CD8-positive, alpha-beta memory T cell (primary cell): ENCODE results near the gene GFRA1. TPM values are rescaled to one million over a fixed set of nuclear protein-coding genes. Genes with fewer than 3 reads are reported as not detected.

Source experiments
- CTCF ChIA-PET: fragments of 350-600 bp; sonication (Branson Sonifier 250); formaldehyde crosslinking; loops from one replicate; lab custom pipeline; 2021; ENCODE audit warnings: antibody characterized with exemption; lab: Charles Lee
- POLR2A ChIA-PET: fragments of 350-600 bp; sonication (Branson Sonifier 250); formaldehyde crosslinking; loops from one replicate; lab custom pipeline; 2021; ENCODE audit warnings: antibody characterized with exemption; lab: Charles Lee
- DNase-seq, 5 donors: peaks; one replicate each; pipeline versions ENCODE4 v3.0.0 to v3.0.0-alpha.2; 2020 to 2022; ENCODE audit warnings: mixed read lengths in 1 of 5
- H3K27ac ChIP-seq: one replicate; pipeline ENCODE4 v1.7.0; 2013; ENCODE audit warnings: low read depth, mild to moderate bottlenecking, low read length, moderate library complexity
- H3K27me3 ChIP-seq: 2 replicates; pipeline ENCODE4 v1.7.0; 2013; ENCODE audit warnings: low read length, mild to moderate bottlenecking; ENCODE audit not compliant: insufficient read depth, poor library complexity, severe bottlenecking
- H3K36me3 ChIP-seq: 2 replicates; pipeline ENCODE4 v1.7.0; 2013; ENCODE audit warnings: mild to moderate bottlenecking, low read length, moderate library complexity; ENCODE audit not compliant: insufficient read depth
- H3K4me1 ChIP-seq: 2 replicates; pipeline ENCODE4 v1.7.0; 2013; ENCODE audit warnings: mild to moderate bottlenecking, low read length, moderate library complexity; ENCODE audit not compliant: insufficient read depth
- H3K4me3 ChIP-seq: 2 replicates; pipeline ENCODE4 v1.7.0; 2013; ENCODE audit warnings: mild to moderate bottlenecking, low read length
- H3K9me3 ChIP-seq: 2 replicates; pipeline ENCODE4 v1.7.0; 2013; ENCODE audit warnings: mild to moderate bottlenecking, low read length
- H3K27ac Mint-ChIP-seq, 8 donors: one replicate each; pipeline ENCODE4 v1.8.0; 2020 to 2021; ENCODE audit warnings: mixed read lengths in 8 of 8, mild to moderate bottlenecking in 6 of 8, inconsistent platforms in 3 of 8, moderate library complexity in 3 of 8
- H3K27me3 Mint-ChIP-seq, 2 donors: one replicate each; pipeline ENCODE4 v1.8.0; 2020 to 2021; ENCODE audit warnings: mixed read lengths in 2 of 2, mild to moderate bottlenecking in 1 of 2, moderate library complexity in 1 of 2
- H3K36me3 Mint-ChIP-seq, 3 donors: one replicate each; pipeline ENCODE4 v1.8.0; 2020 to 2021; ENCODE audit warnings: mixed read lengths in 3 of 3, inconsistent platforms in 1 of 3, mild to moderate bottlenecking in 1 of 3
- H3K4me1 Mint-ChIP-seq, 3 donors: one replicate each; pipeline ENCODE4 v1.8.0; 2020 to 2021; ENCODE audit warnings: mixed read lengths in 3 of 3, inconsistent platforms in 1 of 3, mild to moderate bottlenecking in 1 of 3
- H3K4me3 Mint-ChIP-seq, 7 donors: one replicate each; pipeline ENCODE4 v1.8.0; 2020 to 2021; ENCODE audit warnings: mixed read lengths in 7 of 7, mild to moderate bottlenecking in 6 of 7, moderate library complexity in 4 of 7, inconsistent platforms in 2 of 7
- H3K9me3 Mint-ChIP-seq, 5 donors: one replicate each; pipeline ENCODE4 v1.8.0; 2020 to 2022; ENCODE audit warnings: mixed read lengths in 5 of 5, mild to moderate bottlenecking in 3 of 5, moderate library complexity in 2 of 5, inconsistent platforms in 1 of 5
- polyA plus RNA-seq: library from polyadenylated mRNA; unstranded; fragments of 300-500 nt; fragmentation: Illumina TruSeq; gene quantifications from one replicate; pipeline ENCODE4 v1.2.3, GENCODE V29; 2021
- total RNA-seq, 2 experiments: library from RNA; stranded (reverse); gene quantifications; one replicate each; pipeline ENCODE4 v1.2.3, GENCODE V29; 2021

Gene GFRA1
- total and polyA plus RNA-seq, 3 experiments from 2014 or later: not detected

GRCh38 chr10:116101616-116102315 lies 171.2 kb downstream of the GFRA1 start:
- Histone ChIP-seq H3K4me1 (no peaks in the 10 kb centered on the region), H3K9me3 (no peaks in the 10 kb centered on the region), H3K4me3 (no peak overlapping the region), H3K27ac (no peak overlapping the region), H3K36me3 (no peaks in the 10 kb centered on the region), H3K27me3 (no peaks in the 10 kb centered on the region)
- H3K36me3 Mint-ChIP-seq: no peaks in the 10 kb centered on the region
- no peaks in the 10 kb centered on the region for H3K4me1 Mint-ChIP-seq
- H3K27ac Mint-ChIP-seq: no peak overlapping the region
- ChIA-PET POLR2A (no interaction called here), CTCF (no interaction called here)
- H3K9me3 Mint-ChIP-seq: peaks cover 0 to 12% (median 0%) of the 10 kb centered on the region in 5 donors
- H3K27me3 Mint-ChIP-seq: peaks cover 0 to 2% of the 10 kb centered on the region in 2 donors
- H3K4me3 Mint-ChIP-seq: no peak overlapping the region
- no peak for DNase-seq

DNA sequence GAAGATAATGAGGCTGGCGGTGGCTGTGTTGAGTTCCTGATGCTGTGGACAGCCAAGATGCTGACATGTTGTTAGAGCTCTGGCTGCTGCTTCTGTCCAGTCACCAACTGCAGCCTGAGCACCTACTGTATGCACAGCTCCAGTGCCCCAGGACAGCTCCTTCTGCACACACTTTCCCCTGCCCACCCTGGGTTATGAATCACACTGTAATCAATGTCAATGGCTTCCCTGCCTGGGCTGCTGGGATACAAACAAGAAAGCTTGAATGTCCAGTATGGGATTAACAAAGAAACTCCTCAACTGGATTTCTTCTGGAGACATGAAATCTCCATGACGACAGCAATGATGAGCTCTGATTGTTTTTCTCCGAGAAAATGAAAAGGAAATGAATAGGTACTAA lies 172.0 kb downstream of the GFRA1 start:
- Histone ChIP-seq H3K4me3 (no peak overlapping the region), H3K4me1 (no peaks in the 10 kb centered on the region), H3K27me3 (no peaks in the 10 kb centered on the region), H3K27ac (no peak overlapping the region), H3K36me3 (no peaks in the 10 kb centered on the region), H3K9me3 (no peaks in the 10 kb centered on the region)
- CTCF ChIA-PET: no interaction called here
- POLR2A ChIA-PET: no interaction called here
- Mint-ChIP-seq H3K27me3 (peaks cover 0 to 2% of the 10 kb centered on the region in 2 donors), H3K4me1 (no peaks in the 10 kb centered on the region), H3K36me3 (no peaks in the 10 kb centered on the region), H3K9me3 (peaks cover 0 to 15% (median 0%) of the 10 kb centered on the region in 5 donors), H3K27ac (no peak overlapping the region), H3K4me3 (no peak overlapping the region)
- DNase-seq: no peak

GRCh38 chr10:116099023-116099420 lies 174.0 kb downstream of the GFRA1 start:
- no peaks in the 10 kb centered on the region for H3K36me3 Mint-ChIP-seq
- ChIA-PET POLR2A (no interaction called here), CTCF (no interaction called here)
- DNase-seq: no peak
- H3K4me3 Mint-ChIP-seq: no peak overlapping the region
- no peaks in the 10 kb centered on the region for H3K4me1 ChIP-seq
- no peaks in the 10 kb centered on the region for H3K9me3 ChIP-seq
- no peak overlapping the region for H3K27ac Mint-ChIP-seq
- no peaks in the 10 kb centered on the region for H3K4me1 Mint-ChIP-seq
- no peaks in the 10 kb centered on the region for H3K36me3 ChIP-seq
- H3K27me3 Mint-ChIP-seq: peaks cover 0 to 2% of the 10 kb centered on the region in 2 donors
- H3K27me3 ChIP-seq: no peaks in the 10 kb centered on the region
- no peak overlapping the region for H3K27ac ChIP-seq
- H3K4me3 ChIP-seq: no peak overlapping the region
- peaks cover 0 to 15% (median 0%) of the 10 kb centered on the region in 5 donors for H3K9me3 Mint-ChIP-seq

DNA sequence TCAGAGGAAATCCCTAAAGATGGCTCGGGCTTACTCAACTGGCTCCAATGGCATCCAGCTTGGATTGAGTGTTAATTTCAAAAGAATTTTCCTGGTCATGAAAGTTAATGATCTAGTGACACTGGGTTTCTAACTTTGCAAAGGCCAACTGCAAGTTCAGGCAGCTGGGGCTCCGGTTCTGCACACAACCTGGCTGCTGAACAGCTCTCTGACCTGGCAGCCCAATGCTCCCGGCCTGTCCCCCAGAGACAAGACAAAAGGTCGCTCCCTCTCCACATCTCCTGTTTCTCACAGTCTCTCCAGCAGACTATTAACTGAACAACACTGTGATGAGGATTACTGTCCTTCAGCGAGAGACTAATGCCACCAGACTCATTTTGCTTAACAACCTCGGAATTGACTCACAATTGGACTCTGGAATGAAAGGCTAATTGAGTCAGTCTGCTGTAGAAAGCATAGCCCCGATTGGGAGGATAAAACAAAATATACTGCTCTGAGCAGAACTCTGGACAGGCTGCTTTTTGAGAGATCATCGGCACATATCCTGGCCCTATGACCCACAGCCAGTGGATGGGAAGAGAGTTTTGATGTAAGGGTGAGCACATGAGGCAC lies 174.5 kb downstream of the GFRA1 start:
- no peak overlapping the region for H3K27ac Mint-ChIP-seq
- peaks cover 0 to 15% (median 0%) of the 10 kb centered on the region in 5 donors for H3K9me3 Mint-ChIP-seq
- no peaks in the 10 kb centered on the region for H3K4me1 Mint-ChIP-seq
- H3K4me3 Mint-ChIP-seq: no peak overlapping the region
- H3K4me3 ChIP-seq: no peak overlapping the region
- H3K9me3 ChIP-seq: no peaks in the 10 kb centered on the region
- ChIA-PET POLR2A (no interaction called here), CTCF (no interaction called here)
- H3K4me1 ChIP-seq: no peaks in the 10 kb centered on the region
- no peak overlapping the region for H3K27ac ChIP-seq
- no peak for DNase-seq
- H3K27me3 Mint-ChIP-seq: peaks cover 0 to 2% of the 10 kb centered on the region in 2 donors
- no peaks in the 10 kb centered on the region for H3K36me3 ChIP-seq
- no peaks in the 10 kb centered on the region for H3K36me3 Mint-ChIP-seq
- H3K27me3 ChIP-seq: no peaks in the 10 kb centered on the region

DNA sequence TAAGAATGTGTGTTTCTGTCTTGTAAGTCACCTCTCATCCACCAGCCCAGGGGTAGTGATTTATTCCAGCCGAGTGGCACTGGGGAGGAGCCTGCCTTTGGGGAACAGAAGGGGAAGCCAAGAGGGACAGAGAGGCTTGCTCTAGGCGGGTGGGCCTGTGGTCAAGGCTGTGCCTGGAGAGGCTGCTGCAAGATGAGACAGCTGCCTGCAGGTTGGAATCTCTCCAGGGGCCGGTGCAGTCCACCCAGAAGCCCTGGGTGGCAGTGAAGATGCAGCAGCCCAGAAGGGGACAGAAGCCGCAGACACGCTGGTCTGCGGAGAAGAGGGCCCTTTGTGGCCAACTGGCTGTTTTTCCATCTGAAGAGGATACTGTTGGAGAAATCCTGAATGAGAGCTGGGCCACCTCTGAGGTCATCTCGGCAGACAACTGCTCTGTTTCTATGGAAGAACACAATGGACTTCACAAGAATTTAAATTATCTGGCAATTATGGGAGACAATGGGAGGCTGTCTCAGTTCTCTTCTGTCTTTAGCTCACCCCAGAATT lies 175.7 kb downstream of the GFRA1 start:
- H3K4me1 Mint-ChIP-seq: no peaks in the 10 kb centered on the region
- Histone ChIP-seq H3K36me3 (no peaks in the 10 kb centered on the region), H3K27me3 (no peaks in the 10 kb centered on the region), H3K9me3 (no peaks in the 10 kb centered on the region), H3K4me3 (no peak overlapping the region), H3K4me1 (no peaks in the 10 kb centered on the region), H3K27ac (no peak overlapping the region)
- no peaks in the 10 kb centered on the region for H3K36me3 Mint-ChIP-seq
- ChIA-PET CTCF (no interaction called here), POLR2A (no interaction called here)
- H3K9me3 Mint-ChIP-seq: peaks cover 0 to 12% (median 1%) of the 10 kb centered on the region in 5 donors
- DNase-seq: no peak
- H3K27me3 Mint-ChIP-seq: peaks cover 0 to 2% of the 10 kb centered on the region in 2 donors
- H3K4me3 Mint-ChIP-seq: no peak overlapping the region
- H3K27ac Mint-ChIP-seq: no peak overlapping the region

DNA sequence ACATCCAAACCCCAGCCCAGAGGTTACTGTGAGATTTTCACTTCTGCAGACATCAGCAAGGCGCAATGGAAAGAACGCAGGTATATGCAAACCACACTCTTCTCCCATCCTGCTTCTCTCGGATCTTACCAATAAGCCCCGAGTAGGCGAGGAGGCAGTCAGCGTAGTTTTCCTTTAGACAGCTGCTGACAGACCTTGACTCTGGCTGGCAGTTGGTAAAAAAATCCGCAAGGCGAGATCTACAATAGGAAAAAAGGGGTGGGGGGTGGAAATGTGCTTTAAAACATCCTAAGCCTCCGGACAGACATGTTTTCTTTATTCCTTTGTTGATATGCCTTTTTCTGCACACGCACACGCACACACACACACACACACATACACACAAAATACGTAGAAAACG lies 176.5 kb downstream of the GFRA1 start:
- POLR2A ChIA-PET: no interaction called here
- Mint-ChIP-seq H3K9me3 (peaks cover 0 to 9% (median 1%) of the 10 kb centered on the region in 5 donors), H3K36me3 (no peaks in the 10 kb centered on the region), H3K27me3 (peaks cover 0 to 2% of the 10 kb centered on the region in 2 donors), H3K27ac (no peak overlapping the region), H3K4me3 (no peak overlapping the region), H3K4me1 (no peaks in the 10 kb centered on the region)
- Histone ChIP-seq H3K4me3 (no peak overlapping the region), H3K27me3 (no peaks in the 10 kb centered on the region), H3K27ac (no peak overlapping the region), H3K9me3 (no peaks in the 10 kb centered on the region), H3K4me1 (no peaks in the 10 kb centered on the region), H3K36me3 (no peaks in the 10 kb centered on the region)
- DNase-seq: no peak
- CTCF ChIA-PET: no interaction called here

DNA sequence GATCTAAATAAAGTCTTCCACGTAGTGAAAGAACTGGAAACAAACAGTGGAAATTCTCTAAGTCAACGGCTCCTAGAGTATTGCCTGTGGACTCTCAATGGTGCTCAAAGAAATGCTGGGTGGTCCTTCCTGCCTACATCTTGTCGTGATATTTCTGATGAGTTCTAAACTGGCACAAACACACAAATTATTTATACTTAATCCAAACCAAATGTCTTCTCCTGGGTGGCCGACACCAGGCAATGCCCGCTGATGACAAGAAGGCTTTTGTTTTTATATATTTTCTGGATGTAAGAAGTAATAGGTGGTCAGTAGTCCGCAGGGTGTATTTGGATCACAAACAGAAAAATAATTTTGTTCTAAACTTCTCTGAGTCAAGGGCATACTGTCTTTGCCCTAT lies 178.7 kb downstream of the GFRA1 start:
- Histone ChIP-seq H3K36me3 (no peaks in the 10 kb centered on the region), H3K4me3 (no peak overlapping the region), H3K4me1 (no peaks in the 10 kb centered on the region), H3K27me3 (no peaks in the 10 kb centered on the region), H3K9me3 (no peaks in the 10 kb centered on the region), H3K27ac (no peak overlapping the region)
- Mint-ChIP-seq H3K4me1 (no peaks in the 10 kb centered on the region), H3K27ac (no peak overlapping the region), H3K9me3 (peaks cover 0 to 7% (median 1%) of the 10 kb centered on the region in 5 donors), H3K36me3 (no peaks in the 10 kb centered on the region), H3K4me3 (no peak overlapping the region), H3K27me3 (no peaks in the 10 kb centered on the region)
- ChIA-PET CTCF (no interaction called here), POLR2A (no interaction called here)
- no peak for DNase-seq

- ChIA-PET CTCF (no interaction called here), POLR2A (no interaction called here)
- no peaks in the 10 kb centered on the region for H3K36me3 Mint-ChIP-seq
- no peaks in the 10 kb centered on the region for H3K36me3 ChIP-seq
- H3K4me1 Mint-ChIP-seq: no peaks in the 10 kb centered on the region
- DNase-seq: no peak
- no peak overlapping the region for H3K27ac ChIP-seq
- no peaks in the 10 kb centered on the region for H3K4me1 ChIP-seq
- H3K9me3 ChIP-seq: no peaks in the 10 kb centered on the region
- no peaks in the 10 kb centered on the region for H3K27me3 ChIP-seq
- peak overlapping the region in 1 of 8 donors; percentile 85 for H3K27ac Mint-ChIP-seq
- H3K4me3 Mint-ChIP-seq: no peak overlapping the region
- H3K9me3 Mint-ChIP-seq: peaks cover 0 to 7% (median 4%) of the 10 kb centered on the region in 5 donors
- no peak overlapping the region for H3K4me3 ChIP-seq
- H3K27me3 Mint-ChIP-seq: no peaks in the 10 kb centered on the region
Measured at GRCh38 chr10:116093031-116093430, 180.0 kb downstream of the GFRA1 start.
